ENCODE measurements around the gene ACBD7. TPM values are rescaled to one million over a fixed set of nuclear protein-coding genes. Genes with fewer than 3 reads are reported as not detected.

ACBD7 gene
- 54.2 TPM for total RNA-seq

GRCh38 chr10:15088428-15089261, at the start of gene ACBD7:
Gene ACBD7 (minus strand): TSS chr10:15088776. CDS start chr10:15088728, 48 bp downstream.

GRCh38 chr10:15097011-15097812, 8.6 kb upstream of the ACBD7 start, which contains the start of gene RPP38:
Gene RPP38 (plus strand): TSS chr10:15097355. CDS start chr10:15103315, 5,960 bp downstream.

GRCh38 chr10:15043674-15044073, 44.9 kb downstream of the ACBD7 start, which contains the start of gene OLAH:
Gene OLAH (plus strand): TSS chr10:15043943. CDS start chr10:15047289, 3,346 bp downstream.

Other genes with a start within 250 kb of the ACBD7 start
- gene SUV39H2, start 209.9 kb downstream of the ACBD7 start, total RNA-seq, result 27.9 TPM
- 12.7 TPM for gene DCLRE1C, start 134.7 kb downstream of the ACBD7 start, total RNA-seq
- gene MEIG1, start 129.4 kb downstream of the ACBD7 start, total RNA-seq, result not detected
- not detected for gene OLAH, start 44.8 kb downstream of the ACBD7 start, total RNA-seq
- gene RPP38, start 8.6 kb upstream of the ACBD7 start, total RNA-seq, result 10.1 TPM
- 38.1 TPM for gene NMT2, start 79.9 kb upstream of the ACBD7 start, total RNA-seq

All from diencephalon (tissue), 1 donor.